ENCODE measurements around the gene HMGXB3. TPM values are rescaled to one million over a fixed set of nuclear protein-coding genes. Genes with fewer than 3 reads are reported as not detected.
A peak's percentile ranks its signal among the peaks of the same experiment; 100 is the strongest.

Gene HMGXB3
- total and polyA plus RNA-seq, 2 of the 13 experiments (the other 11 are each of a cell fraction or from before 2014, with no cell fraction given), result 18.8 to 23.8 TPM

DNA sequence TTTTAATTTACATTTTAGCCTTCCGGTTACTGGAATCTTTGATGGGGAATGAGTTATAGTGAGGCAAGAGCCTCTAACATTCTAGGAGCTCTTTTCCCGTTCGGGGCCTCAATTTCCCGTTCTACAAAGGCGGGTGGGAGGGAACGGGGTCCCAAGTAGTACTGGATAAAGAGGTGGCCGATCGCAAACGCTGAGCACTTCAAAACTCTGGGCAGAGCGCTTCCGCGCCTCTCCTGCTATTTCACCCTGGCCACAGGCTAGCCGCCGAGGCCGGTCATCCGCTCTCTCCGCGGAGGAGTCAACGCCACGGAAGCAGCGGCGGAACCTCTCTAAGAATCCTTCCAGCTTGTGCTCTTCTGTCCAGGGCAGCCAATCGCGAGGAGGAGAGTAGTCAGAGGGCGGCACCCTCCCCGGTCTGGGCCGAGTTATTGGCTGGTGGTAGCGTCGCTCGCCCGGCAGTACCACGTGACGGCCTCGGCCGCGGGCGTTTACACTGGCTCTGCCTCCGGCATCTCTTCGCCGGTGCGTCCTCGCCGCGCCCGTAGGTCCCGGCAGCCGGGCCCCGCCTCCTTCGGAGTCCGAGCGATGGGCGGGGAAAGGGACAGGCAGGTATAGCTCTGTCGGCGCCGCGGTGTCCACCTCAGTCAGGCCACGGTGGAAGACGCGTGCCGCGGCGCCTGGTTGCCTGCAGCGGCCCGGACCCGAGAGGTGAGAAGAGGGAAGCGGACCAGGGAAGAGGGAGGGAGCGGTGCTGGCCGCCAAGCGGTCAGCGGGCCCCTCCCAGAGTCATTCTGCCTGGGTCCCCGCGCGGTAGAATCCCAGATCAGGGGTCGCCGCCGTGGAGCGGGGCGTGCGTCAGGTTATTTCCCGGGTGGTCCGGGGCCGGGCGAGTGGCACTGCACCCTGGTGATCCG is 40.0 kb upstream of the HMGXB3 start, which contains the start of gene SLC26A2 (continued):
- TF ChIP-seq, protein P1, sequence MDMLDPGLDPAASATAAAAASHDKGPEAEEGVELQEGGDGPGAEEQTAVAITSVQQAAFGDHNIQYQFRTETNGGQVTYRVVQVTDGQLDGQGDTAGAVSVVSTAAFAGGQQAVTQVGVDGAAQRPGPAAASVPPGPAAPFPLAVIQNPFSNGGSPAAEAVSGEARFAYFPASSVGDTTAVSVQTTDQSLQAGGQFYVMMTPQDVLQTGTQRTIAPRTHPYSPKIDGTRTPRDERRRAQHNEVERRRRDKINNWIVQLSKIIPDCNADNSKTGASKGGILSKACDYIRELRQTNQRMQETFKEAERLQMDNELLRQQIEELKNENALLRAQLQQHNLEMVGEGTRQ (IDR thresholded peaks at IDR 0.05; ENCODE audit: low read depth, low read length), result peak; percentile 97
- TF ChIP-seq, protein P1 (CRISPR knock-in tag; IDR thresholded peaks at IDR 0.05; ENCODE audit: borderline replicate concordance), result peak; percentile 99; the same call in 1 of the 2 replicates
- TF ChIP-seq NFKB2 (CRISPR knock-in tag; IDR thresholded peaks at IDR 0.05; ENCODE audit: borderline replicate concordance), result peak; percentile 60; the same call in 1 of the 2 replicates
- TF ChIP-seq, protein P2, sequence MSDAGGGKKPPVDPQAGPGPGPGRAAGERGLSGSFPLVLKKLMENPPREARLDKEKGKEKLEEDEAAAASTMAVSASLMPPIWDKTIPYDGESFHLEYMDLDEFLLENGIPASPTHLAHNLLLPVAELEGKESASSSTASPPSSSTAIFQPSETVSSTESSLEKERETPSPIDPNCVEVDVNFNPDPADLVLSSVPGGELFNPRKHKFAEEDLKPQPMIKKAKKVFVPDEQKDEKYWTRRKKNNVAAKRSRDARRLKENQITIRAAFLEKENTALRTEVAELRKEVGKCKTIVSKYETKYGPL (CRISPR knock-in tag; IDR thresholded peaks at IDR 0.05), result peak; percentile 20; the same call in 1 of the 2 replicates
- TF ChIP-seq ZNF446 (CRISPR knock-in tag; IDR thresholded peaks at IDR 0.05), result peak; percentile 42; the same call in 1 of the 2 replicates
- TF ChIP-seq NRL (CRISPR knock-in tag; IDR thresholded peaks at IDR 0.05; ENCODE audit: borderline replicate concordance), result 0 out of 2 replicates have a peak, but pooled peaks have one; percentile 69
- peak; percentile 83; the same call in 1 of the 2 replicates for TF ChIP-seq ZNF558 (CRISPR knock-in tag; IDR thresholded peaks at IDR 0.05; ENCODE audit: borderline replicate concordance)
- TF ChIP-seq SNAPC2 (CRISPR knock-in tag; IDR thresholded peaks at IDR 0.05), result 0 out of 2 replicates have a peak, but pooled peaks have one; percentile 54
- TF ChIP-seq HCFC1 (IDR thresholded peaks at IDR 0.05; ENCODE audit: low read depth, low read length), result no peak
- TF ChIP-seq, protein P3, sequence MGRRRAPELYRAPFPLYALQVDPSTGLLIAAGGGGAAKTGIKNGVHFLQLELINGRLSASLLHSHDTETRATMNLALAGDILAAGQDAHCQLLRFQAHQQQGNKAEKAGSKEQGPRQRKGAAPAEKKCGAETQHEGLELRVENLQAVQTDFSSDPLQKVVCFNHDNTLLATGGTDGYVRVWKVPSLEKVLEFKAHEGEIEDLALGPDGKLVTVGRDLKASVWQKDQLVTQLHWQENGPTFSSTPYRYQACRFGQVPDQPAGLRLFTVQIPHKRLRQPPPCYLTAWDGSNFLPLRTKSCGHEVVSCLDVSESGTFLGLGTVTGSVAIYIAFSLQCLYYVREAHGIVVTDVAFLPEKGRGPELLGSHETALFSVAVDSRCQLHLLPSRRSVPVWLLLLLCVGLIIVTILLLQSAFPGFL (CRISPR knock-in tag; IDR thresholded peaks at IDR 0.05), result no peak
- TF ChIP-seq ZMYM4 (CRISPR knock-in tag; IDR thresholded peaks at IDR 0.05), result peak; percentile 93
- TF ChIP-seq ZNF878 (CRISPR knock-in tag; IDR thresholded peaks at IDR 0.05), result 0 out of 2 replicates have a peak, but pooled peaks have one; percentile 32
- TF ChIP-seq, protein P4, sequence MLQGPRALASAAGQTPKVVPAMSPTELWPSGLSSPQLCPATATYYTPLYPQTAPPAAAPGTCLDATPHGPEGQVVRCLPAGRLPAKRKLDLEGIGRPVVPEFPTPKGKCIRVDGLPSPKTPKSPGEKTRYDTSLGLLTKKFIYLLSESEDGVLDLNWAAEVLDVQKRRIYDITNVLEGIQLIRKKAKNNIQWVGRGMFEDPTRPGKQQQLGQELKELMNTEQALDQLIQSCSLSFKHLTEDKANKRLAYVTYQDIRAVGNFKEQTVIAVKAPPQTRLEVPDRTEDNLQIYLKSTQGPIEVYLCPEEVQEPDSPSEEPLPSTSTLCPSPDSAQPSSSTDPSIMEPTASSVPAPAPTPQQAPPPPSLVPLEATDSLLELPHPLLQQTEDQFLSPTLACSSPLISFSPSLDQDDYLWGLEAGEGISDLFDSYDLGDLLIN (CRISPR knock-in tag; IDR thresholded peaks at IDR 0.05; ENCODE audit: borderline replicate concordance), result no peak
- TF ChIP-seq KDM4B (CRISPR knock-in tag; IDR thresholded peaks at IDR 0.05), result peak; percentile 77
- TF ChIP-seq ZC3H13 (CRISPR knock-in tag; IDR thresholded peaks at IDR 0.05), result no peak
- TF ChIP-seq ZMAT3 (CRISPR knock-in tag; conservative IDR thresholded peaks at IDR 0.05), result peak; percentile 49; the same call in 1 of the 2 replicates
- TF ChIP-seq ZNF703 (CRISPR knock-in tag; IDR thresholded peaks at IDR 0.05; ENCODE audit: borderline replicate concordance), result peak; percentile 51; the same call in 1 of the 2 replicates
- no peak for TF ChIP-seq ZNF234 (CRISPR knock-in tag; conservative IDR thresholded peaks at IDR 0.05)
- TF ChIP-seq CREM (IDR thresholded peaks at IDR 0.05), result peak; percentile 54
- TF ChIP-seq CREM (CRISPR knock-in tag; IDR thresholded peaks at IDR 0.05), result no peak
- TF ChIP-seq, protein P5, sequence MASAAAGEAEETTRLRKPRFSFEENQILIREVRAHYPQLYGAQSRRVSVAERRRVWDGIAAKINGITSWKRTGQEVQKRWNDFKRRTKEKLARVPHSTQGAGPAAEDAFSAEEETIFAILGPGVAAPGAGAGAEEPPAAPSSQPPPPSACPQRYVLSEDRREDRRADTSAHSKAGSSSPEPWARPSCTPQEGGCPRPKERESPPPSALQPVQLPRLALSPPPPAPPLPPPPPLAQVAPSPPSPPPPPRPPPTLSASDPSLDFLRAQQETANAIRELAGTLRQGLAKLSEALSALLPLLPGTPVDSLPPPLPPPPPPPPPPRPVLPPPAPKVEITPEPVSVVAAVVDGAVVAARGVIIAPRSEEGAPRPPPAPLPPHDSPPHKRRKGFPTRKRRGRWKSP (CRISPR knock-in tag; IDR thresholded peaks at IDR 0.05), result peak; percentile 45
- peak; percentile 61; the same call in 1 of the 2 replicates for TF ChIP-seq YEATS2 (CRISPR knock-in tag; IDR thresholded peaks at IDR 0.05; ENCODE audit: borderline replicate concordance)
